SHP77 (cell line): ENCODE data around the gene TMUB1.

Experiments used
- DNase-seq, 2 experiments: peaks; one replicate each; lab custom pipeline; 2025; lab: John Stamatoyannopoulos, UW

The TMUB1 gene, protein sequence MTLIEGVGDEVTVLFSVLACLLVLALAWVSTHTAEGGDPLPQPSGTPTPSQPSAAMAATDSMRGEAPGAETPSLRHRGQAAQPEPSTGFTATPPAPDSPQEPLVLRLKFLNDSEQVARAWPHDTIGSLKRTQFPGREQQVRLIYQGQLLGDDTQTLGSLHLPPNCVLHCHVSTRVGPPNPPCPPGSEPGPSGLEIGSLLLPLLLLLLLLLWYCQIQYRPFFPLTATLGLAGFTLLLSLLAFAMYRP

DNA sequence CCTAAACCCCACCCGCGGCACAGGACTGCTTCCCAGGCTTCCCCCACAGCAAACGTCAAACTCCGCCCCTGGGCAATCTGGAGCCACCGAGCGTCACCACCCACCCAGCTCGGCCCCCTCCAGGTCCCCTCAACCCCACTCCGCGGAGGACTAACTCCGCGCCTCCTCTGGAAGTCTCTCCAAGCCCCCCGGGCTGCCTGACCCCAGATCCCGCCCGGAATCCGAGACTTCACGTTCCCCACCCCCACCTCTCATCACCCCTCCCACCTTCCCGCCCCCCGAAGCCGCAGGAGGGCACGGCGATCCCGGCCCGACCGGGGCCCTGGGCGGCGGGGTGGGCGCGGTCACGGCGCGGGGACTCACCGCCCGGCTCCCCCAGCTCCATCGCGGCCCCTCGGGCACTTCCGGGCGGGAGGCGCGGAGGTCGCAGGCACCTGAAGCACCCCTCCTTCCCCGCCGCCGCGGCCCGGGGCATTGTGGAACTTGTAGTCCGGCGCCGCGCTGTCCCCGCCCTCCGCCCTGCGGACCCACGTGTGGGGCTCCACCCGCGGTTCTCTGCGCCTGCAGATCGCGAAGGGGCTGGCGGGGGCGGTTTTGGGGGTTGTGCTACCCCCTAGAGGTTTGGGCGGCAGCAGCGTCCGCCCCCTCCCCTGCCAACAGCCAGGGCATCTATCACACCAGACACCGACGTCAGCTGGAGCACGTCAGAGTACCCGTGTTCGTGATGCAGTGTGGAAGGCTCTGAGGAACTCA lies at the start of gene TMUB1:
TMUB1 (minus strand) TSS at position 423 of the 753 bp plus-strand sequence. CDS start 930 bp downstream, outside the sequence.
- DNase-seq: peak; percentile 26 to 82

DNA sequence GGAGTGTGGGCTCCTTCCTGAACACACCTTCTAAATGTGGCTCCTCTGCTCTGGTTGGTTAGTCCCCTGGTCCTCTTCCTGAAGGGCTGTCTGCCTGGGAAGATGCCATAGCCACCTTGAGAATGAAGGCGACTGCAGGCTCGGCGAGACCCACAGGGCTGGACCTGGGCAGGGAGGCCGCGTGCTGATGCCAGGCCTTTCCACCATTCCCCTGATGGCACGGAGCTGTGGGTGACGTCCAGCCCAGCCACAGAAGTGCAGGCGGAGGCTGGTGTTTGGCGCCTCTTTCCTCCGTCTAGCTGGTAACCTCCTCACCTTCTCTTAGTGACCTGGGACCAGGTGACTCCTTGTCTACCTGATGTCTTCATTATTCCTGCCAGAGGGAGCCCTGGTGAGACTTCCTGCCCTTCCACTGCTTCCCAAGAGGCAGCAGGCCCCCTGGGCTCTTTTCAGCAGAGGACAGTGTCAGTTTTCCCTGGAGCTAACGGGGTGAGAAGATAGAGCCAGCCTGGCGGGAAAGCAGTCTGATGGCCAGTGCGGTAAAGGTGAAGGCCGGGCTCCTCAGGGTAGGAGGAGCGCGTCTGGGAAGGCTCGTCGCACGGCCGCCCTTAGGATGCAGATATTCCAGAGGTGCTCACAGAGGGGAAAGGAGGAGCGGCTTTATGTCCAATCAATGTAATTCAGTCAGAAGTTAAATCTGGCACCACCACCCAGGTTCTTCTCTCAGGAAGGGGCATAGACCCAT lies 49.3 kb upstream of the TMUB1 start:
- DNase-seq: no peak

DNA sequence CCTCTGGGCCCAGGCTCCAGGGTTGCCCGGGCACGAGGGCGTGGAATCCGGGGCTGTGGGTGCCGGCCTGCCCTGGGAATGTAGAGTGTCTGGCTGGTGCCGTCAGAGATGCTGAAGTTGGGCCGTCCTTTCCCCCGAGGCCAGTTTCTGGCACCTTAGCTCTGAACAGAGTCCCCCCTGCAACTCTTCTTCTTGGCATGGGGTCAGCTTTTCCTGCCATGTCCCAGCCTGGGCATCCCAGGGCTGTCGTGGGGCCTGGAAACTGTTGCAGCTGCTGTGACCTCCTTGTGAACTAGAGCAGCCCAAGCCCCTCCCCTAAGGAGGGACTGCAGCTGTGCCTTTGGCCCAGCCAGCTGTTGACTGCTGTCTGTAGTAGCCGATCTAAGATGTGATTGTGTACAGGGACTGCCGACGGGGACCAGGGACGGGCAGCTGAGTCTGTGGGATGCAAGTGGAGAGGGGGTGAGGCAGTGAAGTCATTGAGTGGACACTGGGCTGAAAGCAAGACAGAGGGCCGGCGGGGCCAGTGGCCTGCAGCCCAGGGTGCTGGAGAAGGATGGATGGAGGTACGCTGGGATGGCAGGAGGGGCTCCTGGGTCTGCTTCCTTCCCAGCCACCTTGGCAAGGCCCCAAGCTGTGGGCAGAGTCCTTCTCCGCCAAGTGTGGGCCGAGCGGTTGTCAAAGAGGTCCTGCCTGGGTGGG lies 48.5 kb upstream of the TMUB1 start:
- no peak for DNase-seq

DNA sequence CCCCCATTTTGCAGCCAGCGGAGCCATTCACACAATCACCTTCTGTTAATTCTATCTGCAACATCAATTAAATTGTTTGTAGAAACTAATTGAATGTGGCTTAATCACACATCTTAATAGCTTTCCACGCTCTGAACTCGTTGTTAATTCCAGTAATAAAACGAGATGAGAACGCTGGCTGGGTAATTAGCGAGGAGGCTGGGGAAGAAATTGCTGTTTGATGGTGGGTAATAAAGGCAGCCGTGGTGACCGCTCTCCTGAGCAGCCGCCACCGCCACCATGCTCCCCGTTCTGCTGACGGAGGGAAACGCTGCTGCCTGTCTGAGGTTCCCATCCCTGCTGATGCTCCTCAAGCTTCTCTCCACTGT lies 47.9 kb upstream of the TMUB1 start:
- no peak for DNase-seq

DNA sequence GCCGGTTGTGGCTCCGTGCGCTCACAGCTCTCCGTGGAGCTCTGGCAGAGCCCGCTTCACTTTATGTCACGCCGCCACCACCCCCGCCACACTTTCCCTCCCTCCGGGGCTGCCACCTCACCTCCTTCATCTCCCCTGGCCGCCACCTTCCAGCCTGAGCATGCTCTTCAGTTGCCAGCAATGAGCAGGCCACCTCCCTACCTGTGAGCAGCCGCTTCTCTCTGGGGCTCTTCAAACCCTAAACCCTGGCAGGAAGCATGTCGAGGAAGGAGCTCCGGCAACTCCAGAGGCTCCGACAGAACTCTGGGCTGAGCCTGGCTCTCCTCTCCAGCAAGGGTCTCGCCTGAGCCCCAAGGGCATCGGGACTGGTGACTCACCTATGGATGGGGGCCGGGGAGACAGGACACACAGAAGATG lies 47.5 kb upstream of the TMUB1 start:
- no peak for DNase-seq

DNA sequence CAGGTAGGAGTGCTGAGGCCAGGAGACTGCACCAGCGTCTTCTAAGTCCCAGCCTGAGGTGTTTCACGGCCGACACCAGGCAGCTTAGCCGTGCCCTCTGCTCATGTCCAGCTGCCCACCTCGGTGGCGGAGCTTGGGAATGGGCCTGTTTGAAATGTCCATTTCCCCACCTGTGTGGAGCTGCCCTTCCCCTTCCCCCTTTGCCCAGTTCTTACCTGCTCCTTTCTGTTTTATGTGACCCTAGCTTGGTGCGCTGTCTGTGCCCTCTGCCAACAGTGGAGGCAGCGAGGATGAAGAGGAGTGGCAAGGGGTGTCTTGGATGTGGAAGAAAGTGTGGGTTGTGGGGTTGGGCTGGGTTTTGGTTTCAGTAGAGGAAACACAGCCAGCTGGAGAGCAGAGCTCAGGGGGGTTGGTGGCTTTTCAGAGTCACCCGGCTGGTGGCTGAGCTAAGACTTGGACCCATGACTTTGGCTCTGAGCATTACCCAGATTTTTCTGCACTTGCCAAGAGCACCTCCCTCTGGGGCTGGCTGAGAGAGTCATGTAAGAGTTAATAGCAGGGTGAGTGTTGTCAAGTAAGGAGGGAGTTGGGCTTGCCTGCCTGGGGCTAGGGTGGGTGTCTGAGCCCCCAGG lies 46.8 kb upstream of the TMUB1 start:
- DNase-seq: no peak

DNA sequence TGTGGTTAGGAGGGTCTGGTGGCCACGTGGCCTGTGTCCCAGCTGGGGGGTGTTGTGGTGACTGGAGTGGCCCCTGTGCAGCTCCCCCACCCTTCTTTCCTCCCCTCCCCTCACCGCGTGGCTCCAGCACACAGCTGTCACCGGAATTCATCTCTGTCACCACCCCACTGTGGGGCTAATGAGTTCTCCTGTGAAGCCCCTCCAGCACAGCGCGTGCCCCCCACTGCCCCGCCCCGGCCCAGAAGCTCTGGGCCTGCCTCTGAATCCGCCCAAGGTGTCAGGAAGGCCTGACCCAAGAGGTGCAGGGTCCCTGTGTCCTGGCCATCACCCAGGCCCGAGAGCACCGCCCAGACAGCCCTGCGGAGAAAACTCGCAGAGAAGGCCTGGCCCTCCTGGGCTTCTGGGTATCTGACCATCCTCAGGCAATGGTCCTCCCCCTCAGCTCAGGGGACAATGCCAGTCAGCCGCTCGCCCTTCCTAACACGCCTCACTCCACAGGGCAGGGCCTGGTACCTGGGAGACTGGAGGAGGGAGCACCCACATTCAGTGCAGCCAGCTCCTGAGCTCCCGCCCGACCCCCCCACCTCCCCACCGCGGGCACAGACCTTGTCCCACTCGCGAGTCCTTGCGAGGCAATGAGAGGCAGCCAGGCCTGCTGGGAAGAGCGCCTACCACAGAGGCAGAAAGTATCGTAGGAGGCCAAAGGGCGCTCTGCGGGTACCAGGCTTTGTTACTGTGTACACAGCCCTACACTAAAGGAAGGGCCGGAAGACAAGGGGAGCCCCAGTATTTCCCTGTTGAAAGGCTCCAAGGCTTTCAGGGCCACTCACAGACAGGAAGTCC lies 46.0 kb upstream of the TMUB1 start:
- no peak for DNase-seq

DNA sequence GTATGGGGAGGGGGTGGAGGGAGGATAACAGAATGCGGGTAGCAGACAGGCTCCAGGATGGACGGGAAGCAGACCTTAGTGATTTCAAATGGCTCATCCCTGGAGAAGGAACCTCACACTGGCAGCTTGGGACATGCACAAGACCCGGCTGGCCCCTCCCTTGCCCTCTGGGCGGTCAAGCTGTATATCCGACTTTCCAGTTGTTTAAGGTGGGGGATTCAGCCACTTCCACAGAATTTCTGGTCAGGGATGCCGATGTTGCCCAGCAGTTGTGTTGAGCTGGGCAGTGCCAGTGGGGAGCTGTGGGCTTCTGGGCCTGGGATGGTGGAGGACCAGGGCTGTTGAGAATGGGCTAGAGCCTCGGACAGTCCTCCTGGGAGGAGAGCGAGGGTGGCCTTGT lies 45.4 kb upstream of the TMUB1 start:
- DNase-seq: no peak

DNA sequence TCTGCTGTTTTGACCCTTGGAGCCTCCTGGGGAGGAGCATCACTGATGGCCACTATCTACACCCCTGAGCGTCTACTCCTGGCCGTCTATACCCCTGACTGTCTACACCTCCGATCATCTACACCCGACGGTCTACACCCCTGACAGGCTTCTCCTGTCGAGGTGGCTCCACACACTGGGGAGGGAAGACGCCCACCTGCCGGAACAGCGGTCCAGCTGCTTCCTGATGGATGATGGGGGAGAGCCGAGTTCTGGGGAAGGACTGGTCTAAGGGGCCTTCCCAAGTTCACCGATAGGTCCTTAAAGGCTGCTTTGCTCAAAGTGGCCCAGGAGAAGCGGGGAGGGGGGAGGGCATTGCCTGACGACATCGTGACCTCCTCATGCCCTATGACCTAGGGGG lies 44.9 kb upstream of the TMUB1 start:
- DNase-seq: no peak

DNA sequence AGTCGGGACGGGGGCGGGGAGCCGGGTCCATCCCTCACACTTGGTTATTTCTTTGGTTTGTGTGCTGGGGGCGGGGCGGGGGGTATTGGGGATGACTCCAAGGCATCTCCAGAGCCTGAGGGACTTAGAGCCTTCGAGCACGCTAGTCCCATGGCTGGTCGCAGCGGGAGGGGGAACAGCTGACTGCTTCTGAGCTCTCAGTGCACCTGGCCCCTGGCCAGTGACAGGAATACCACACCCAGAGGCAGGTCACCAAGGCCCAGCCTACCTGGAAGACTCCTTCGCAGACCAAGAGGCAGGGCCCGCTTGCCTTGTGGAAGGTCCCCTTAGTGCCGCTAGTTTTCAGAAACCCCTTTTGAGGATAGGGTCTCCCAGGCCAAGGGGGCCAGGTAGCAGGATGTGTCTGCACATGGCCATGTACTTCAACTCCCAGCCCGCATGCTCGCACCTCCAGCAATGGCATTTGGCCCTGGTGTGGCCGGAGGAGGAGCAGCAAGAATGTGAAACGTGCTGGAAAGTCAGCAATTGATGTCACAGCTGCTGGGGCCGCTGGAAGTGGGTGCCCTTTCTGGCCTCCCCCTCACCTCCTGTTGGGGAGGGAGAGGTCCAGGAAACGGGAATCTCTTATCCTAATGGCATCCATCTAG lies 43.3 kb upstream of the TMUB1 start:
- DNase-seq: no peak

DNA sequence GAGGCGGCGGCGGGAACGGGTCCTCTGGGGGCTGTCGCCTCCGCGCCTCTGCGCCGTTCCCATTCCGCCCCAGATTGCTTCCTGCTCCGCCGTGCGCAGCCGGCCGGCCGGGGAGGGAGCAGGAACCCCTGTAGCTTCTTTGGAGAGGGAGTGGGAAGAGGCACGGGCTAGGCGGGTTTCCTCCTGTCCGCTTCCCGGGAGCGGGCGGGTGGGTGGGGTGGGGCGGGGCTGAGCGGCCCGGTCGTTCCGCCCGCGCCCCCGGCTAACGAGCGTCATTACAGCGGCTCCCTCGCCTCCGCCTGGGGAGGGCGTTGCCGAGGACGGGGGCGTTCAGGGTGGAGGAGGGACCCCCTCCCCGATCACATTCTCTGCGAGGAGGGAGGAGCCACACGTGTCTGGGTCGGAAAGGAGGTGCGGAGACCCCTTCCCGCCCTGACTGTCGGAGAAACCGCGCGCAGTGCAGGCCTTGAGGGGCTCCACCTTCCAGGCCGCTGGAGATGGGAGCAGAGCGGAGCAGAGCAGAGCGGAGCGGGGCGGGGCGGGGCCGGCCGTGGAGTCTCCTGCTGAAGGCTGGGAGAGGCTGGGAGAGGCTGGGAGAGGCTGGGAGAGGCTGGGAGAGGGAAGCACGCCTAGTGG lies 42.7 kb upstream of the TMUB1 start:
- no peak for DNase-seq

DNA sequence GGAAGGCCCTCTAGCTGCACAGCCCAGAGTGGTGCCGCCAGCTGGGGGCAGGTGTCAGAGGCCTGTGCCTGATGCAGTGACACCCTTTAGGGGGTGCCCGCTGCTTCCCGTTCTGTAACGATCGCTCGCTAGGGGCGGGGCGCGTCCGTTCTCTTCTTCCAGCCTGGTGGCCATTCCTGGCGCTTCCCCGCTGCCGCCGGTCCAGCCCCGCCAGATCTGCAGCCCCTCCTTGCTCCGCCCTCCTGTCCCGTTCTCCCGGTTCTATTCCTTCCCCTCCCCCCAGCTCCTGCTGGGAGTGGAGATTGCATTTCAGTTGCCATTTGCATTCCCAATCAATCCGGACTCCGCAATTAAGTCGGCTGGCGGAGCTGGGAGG lies 42.2 kb upstream of the TMUB1 start:
- no peak for DNase-seq

DNA sequence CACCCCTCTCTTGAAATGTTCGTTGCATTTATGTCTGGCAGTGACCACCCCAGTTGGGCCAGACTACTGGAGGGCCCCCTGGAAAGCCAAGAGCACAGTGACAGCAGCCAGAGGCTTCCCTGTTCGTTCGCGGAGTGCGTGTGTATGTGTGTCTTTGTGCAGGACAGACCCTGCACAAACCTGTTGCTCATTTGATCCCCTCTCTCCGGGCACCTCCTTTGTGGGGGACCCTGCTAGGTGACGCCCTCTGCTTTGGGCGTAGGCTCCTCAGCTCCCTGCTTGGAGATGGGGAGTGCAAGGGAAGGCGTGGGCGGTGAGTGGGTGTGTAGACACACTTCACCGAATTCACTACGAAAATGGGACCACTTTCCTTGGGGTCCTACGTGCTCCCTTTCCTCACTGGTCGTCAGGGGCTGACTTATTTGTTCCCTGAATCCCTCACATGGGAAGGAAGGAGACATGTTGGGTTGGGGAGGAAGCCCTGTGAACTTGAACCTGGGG lies 41.7 kb upstream of the TMUB1 start:
- no peak for DNase-seq

DNA sequence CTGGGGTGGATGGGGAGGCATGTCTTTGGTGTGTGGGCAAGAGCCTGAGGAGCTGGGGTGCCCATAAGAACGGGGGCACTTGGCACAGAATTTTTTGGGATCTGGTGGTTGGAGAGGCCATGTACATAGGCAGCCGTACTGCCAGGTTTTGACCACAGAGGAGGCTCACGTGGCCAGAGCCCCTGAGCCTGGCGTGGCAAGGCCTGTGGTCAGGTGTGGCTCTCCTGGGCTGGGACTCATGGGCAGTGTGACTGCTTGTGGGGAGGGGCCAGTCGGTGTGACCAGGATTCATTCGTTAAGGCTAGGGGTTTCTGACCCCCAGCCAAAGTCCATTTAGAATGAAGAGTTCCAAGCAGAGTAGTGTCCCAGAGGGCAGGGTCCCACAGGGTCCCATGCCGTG lies 41.2 kb upstream of the TMUB1 start:
- no peak for DNase-seq

DNA sequence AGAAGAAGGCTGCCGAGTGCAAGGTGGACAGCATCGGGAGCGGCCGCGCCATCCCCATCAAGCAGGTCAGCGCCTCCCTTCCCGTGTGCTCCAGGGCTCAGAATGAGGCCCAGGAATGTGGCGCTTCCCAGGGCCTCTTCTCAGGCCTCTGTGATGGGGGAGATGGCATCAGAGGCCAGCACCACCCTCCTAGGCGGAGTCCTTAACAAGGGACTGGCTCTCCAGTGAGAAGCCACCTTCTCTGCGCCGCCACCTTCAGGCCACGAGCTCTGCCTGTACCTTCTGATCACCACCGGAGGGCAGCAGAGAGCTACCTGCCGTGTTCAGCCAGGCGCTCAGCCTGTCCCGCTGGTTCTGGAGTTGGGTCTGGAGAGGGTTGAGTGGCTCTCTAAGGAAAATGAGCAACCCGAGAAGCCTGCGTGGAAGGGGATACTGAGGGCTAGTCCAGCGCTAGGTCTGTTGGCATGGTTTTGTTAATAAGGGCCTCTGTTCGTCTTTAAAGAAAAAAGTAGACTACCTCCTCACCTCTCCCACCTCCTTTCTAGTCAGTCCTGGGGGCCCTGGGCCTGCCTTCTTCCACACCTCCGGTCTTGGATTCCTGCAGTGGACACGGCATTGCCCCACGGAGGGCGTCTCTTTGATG lies 40.6 kb upstream of the TMUB1 start:
- peak; percentile 39 to 61 for DNase-seq

DNA sequence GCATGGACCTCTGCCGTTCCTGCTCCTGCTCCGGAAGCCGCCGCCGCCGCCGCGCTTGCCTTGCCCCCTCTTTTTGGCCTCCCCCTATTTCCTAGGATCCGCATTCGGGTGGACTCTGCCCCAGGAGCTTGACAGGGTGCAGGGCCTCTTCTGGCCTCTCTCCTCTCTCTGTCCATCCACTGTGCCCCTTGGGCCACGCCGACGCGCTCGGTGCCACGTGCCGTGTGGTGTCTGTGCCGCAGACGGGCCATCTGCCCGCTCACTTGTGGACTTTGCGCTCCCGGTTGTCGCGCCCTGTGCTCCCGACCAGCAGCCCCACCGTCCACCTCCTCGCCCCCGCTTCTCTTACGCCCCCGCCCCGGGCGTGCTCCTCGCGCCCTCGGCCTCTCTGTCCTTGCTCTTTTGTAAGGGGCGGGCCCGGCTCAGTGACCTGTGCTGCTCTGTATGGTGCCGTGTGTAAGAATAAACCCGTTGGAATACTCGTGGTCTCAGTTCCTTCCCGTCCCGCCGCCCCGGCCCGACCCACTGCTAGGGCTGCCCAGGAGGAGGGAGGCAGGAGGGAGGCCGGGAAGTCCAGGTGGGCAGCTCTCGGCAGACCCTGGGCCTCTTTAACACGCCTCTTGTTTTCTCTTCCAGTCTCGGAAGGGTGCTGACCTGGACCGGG lies 40.0 kb upstream of the TMUB1 start:
- DNase-seq: no peak

DNA sequence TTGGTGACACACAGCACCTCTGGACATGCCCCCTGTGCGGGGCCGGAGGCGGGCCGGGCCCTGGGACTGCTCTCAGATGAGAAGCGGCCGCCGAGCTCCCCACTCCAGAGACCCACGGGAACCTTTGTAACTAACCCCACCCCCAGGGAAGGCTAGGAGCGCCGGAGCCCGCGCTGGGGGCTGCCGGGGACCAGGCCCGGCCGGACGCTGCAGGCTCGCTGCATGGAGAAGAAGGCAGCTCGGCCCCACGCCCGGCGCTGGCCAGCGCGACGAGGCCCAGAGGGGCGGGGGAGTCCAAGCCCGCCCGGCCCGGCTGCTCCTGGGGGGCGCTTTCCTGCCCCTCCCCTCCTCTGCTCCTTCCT lies 39.5 kb upstream of the TMUB1 start:
- DNase-seq: no peak

DNA sequence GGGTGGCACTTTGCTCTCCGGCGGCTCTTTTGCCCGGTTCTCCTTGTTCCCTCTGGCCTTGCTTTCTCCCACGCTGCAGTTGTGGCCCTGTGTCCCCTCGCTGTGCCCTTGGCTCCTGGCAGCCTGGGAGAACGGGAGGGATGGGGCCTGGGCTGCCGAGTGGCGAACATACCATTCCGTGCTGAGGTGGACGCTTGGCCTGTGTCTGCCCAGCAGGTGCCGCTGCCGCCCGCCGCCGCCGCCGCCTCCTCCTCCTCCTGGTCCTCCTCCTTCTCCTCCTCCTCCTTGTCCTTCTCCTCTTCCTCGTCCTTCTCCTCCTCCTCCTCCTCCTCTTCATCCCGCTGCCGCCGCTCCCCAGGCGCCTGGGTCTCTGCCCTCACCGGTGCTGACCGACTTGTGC lies 39.0 kb upstream of the TMUB1 start:
- DNase-seq: no peak
